GM19035 (cell line): ENCODE results near the gene SORCS2.

ENCODE experiments used
- ATAC-seq: cut with Tn5 transposase; IDR thresholded peaks from one replicate; pipeline ENCODE4 v1.9.1; 2021; ENCODE audit not compliant: unreplicated experiment

The SORCS2 gene

DNA sequence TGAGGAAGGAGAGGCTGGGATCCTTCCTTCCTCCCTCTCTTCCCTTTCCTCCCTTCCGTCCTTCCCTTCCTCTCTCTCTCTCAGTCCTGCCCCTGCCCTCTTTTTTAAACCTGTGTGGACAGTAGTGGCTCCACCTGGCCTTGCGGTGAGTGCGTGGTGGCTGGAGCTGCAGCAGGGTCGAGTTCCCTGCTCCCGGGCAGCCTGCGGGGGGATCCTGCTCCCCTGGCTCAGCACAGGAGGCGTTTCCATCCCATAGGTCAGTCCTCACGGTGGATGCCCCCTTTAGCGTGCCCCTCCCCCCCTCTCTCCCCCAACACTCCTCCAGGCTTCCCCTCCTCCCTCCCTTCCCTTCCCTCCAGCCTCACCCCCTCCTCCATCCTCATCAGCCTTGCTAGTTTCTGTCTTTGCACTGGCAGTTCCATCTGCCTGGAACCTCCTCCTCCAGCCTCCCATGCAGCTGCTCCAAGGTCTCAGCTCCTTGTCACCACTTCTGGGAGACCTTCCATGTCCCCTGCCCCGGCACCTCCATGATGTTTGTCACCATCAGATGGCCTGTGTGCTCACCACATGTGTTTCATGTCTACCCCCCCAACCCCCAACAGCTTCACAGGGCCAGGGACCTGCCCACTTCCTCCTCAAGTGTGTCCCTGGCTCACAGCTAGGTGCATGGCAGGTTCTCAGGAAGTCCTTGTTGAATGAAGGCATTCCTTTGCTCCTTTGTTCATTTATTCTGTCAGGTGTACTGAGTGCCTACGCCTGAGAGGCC, 174.0 kb downstream of the SORCS2 start:
- ATAC-seq = no peak

DNA sequence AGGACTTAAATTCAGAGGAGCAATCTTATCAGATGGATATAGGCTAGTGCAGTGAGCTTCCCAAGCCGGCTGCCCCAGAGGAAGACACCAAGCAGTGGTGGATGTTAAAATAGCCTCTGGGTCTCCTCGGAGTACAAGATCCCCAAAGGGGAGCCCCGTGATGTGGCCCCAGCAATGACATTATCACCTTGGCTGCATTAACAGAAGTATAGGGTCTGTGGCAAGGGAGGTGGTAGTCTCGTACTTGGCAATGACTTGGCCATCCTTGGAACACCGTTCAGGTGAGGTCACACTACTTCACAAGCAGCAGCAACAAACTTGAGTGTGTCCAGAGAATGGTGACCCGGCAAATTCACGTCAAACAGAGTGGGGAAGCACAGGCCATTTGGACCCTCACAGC, 174.6 kb downstream of the SORCS2 start:
- no peak for ATAC-seq

DNA sequence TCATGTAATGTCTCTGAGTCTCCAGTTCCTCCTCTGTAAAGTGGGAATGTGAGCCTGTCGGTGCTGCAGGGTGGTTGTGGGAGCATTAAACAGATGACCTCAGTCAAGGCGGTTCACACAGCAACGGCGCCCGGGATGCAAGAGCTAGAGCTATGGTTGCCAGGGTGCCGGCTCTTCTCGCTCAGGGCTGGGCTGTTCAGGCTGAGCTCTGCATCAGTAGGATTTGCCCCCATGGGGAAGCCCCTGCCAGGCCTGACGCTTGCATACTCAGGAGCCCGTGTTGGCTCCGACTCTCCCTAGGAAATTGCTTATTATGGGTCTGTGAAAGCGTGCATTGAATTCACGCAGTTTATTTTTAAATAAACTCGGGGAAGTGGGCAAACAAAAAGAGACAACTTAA, 175.1 kb downstream of the SORCS2 start:
- ATAC-seq = no peak

DNA sequence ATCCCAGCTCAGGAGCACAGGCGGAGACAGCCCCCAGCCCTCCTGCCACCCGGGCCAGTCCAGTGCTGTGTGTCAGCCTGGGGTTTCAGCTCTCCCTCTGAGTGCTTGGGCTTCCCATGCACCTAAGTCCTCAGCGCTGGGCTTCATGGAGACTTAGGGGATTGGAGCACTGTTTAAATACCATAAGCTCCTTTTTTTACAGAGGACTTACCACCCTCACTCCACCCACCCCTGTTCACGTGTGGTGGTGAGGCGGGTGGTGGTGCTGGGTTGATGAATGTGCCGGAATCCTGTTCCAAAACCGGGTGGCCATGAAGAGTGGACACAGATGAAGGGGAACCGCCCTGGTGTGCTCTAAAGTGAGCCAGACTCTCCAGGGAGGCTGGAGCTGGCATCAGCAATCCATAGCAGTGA, 175.5 kb downstream of the SORCS2 start:
- no peak for ATAC-seq

DNA sequence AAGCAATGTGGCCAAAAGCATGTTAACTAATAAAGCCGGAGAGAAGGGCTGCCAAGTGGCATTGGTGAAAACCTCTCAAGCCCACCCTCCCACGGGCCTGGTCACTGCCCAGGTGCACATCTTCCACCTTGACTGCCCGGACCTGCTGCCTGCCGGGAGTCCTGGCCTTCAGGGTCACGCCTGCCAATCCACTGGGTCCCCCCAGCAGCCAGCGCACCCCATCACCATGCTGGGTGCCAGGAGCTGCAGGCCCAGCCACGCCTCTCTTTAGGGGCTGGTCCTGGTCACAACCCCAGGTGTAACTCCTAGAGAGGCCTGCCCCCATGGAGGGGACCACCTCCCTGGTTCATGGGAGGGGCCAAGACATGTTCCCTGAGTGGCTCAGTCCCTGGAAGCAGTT, 176.0 kb downstream of the SORCS2 start:
- ATAC-seq = no peak

DNA sequence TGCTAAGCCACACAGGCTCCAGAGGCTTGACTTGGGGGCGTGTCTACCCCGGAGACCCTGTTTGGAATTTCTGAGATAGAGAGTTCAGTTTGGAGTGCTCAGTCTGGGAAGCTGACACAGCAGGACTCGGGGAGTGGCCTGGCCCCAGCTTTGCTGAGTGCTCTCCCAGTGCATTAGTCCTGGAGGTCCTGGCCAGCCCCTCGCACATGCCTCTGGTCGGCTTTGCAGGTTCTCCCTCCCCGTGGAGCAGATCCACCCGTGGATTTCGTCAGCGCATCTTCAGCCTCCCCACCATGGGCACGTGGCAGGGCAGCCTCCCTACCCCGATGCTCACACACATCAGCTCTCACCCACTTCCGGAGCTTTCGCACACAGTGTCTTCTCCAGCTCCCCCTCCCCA, 177.2 kb downstream of the SORCS2 start:
- no peak for ATAC-seq

DNA sequence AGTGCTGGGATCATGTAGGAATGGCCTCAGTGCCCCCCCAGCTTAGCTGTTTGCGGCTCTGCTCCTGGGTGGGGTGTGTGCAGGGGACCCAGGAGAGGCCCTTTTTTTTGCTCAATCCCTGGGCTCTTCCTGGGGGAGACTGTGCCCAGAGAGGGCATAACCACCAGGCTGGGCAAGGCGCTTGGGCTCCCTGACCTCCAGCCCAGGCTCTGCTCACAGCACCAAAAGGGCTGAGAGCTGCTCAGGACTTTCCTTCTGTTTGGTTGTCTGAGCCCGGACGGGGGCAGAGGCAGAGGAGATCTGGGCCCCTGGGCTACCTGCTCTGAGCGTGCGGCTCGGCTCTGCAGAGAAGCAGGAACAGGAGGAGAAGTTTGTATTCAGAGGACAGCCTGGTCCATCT, 177.7 kb downstream of the SORCS2 start:
- no peak for ATAC-seq

DNA sequence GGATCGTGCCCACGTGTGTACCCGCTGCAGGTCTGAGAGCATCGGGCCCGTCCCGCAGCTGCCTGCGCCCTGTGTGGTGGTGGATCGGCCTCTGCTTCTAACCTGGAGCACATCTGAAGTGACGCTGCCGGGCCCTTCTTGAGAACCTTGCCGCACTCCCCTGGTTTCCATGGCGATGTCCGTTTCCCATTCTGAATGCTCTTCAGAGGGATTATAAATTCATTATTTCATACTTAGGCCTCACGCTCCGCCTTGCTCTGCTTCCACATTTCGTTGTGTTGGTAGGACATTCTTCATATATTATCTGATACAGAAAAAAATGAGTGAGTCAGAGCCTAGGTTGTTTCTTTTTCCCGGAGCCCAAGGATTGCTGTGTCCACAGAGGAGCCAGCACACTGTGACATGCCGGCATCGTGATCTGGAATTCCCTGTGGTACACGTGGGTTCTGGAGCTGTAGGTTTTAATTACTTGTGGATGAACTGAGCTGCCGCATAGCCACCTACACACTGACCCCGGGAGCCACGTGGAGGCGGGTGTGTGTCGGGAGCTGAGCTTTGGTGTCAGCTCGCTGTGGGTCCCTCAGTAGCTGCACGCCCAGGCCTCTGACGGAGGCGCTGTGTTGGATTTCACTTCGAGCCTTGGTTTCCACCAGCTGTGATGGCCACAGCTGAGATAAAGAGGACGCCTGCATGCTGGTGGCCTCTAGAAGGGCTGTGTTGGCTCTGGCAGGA, 179.0 kb downstream of the SORCS2 start:
- ATAC-seq = no peak

DNA sequence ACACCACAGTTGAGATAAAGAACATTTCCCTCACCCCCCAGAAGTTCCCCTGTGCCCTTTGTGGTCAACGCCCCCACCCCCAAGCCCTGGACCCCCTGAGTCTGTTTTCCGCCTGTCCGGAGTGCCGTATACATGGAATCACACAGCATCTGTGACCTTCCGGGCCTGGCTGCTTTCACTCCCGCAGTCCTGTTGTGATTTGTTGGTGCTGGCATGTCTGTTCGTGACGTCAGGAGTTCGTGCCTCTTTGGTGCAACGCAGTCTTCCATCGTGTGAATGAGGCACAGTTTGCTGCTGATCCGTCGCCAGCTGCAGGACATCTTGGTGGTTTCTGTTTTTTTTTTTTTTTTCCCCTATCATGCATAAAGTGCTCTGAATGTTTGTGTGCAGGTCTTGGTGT, 180.3 kb downstream of the SORCS2 start:
- ATAC-seq = no peak

DNA sequence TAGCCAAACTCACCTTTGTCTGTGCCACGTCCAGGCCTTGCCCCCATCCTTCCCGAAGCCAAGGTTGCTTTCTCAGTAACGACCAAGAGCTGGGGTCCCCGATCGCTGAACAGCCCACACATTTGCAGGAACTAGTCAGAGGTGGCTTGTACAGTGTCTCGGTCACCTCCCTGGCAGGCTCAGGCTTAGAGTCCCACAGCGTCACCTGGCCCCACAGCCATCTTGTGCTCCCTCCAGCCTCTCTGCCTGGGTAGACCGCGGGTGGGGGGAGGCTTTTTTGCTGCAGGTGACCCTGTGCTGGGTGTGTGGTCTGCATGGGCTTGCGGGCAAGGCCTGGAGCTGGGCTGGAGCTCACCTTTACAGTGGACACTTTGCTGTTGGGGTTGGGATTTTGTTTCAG, 182.2 kb downstream of the SORCS2 start:
- ATAC-seq = no peak

DNA sequence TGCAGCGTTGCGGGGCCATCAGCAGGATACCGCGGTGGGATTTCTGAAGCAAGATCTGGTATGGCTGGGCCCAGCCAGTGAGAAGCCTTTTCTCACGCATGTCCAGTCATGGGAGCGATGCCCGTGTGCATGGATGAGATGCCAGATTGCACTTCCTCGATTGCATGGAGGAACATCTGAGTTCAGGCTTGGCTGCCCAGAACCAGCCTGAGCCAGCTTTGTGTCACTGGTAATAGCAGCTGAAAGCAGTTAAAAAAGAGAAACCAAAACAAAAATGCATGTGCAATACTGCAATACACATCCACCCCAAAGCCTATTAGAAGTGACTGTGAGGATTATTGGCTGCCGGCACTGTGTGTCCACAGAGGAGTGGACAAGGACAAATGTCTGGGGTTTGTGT, 183.1 kb downstream of the SORCS2 start:
- ATAC-seq = no peak

DNA sequence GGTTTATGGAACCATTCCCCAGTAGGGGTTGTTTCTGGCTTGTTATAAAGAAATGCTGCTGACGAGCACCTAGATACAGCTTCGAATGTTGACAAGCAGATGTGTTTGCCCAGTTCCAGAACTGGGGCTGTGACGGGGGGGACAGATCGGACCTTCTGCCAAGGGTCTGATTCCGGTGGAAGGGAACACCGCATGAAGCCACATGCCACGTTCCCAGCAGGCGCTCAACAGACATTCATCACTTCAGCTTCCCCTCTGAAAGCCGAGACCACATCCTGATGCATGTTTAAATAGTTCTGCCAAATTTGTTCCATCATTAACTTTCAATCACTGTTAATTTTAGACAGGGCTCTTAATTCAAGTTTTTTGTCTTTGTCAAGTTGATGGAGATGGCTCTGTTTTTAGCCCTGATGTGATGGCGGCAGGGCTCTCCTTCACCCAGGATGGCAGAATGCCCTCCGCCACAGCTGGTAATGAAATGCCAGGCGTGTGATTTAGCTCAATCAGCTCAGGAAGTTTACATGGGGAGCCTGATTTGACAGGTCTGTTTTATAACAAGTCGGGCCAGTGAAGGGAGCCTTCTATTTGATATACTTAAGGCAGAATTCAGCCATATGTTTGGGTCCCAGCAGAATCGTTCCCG, 185.0 kb downstream of the SORCS2 start:
- ATAC-seq = no peak

DNA sequence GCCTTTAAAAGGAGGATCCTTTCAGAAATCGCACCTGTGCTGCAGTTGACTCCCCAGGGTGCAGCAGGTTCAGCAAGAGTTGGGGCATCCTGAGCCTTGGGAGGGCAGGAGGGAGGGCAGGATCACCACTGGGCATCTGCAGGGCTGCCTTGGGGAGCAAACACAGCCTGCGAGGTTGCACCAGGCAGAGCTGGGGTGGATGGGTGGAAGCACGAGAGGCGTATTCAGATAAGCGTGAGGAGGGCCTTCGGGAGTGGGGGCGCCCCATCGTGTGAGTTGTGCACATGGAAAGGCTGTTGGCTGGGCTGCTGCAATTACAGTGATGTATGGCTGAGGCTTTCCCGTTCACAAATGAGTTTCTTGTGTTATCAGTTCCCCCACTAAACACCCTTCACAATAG, 186.8 kb downstream of the SORCS2 start:
- ATAC-seq = no peak

DNA sequence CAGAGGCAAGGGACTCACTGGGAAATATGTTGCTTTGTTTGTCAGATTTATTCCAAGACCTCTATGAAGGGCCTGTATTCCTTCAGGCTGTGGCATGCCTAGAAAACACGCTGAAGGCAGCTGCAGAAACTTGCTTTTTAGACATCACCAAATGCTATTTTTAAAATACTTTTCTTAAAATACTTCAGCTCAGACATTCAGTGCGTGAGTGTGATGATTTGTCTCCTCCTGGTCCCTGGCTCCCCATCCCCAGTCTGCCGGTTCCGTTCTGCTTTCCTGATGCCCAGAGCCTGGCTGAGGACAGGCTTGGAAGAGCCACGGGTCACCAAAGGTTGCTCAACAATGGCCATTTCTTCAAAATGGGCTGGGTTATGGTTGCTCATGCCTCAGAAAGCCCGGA, 187.4 kb downstream of the SORCS2 start:
- no peak for ATAC-seq

DNA sequence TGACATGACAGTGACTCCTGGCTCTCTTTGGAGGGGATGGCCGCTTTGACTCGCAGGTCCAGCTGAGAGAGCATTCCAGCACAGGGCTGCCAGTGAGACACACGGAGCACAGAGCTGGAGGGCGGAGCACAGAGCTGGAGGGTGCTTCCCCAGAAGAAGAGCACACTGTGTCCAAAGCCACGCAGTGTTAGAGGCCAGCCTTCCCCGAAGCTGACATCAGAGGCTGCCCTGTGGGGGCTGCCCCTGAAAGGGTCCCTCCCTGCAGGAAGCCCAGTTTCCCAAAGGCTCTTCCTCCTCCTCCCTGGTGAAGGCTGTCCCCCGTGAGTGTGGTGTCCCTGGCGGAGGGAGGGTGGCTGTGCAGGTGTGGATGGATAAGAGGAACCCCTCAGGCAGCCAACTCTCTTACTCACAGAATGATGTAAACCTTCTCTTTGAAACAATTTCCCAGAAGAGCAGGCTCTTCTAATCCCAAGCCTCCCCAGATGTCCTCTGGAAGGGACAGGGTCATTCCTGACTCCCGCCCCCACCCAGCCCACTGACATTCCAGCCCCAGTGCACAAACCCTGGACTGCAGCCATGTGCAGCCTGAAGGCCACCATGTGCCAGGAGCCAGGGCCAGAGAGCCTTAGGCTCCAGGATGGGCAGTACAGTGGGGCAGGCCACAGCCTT, 189.0 kb downstream of the SORCS2 start:
- no peak for ATAC-seq

DNA sequence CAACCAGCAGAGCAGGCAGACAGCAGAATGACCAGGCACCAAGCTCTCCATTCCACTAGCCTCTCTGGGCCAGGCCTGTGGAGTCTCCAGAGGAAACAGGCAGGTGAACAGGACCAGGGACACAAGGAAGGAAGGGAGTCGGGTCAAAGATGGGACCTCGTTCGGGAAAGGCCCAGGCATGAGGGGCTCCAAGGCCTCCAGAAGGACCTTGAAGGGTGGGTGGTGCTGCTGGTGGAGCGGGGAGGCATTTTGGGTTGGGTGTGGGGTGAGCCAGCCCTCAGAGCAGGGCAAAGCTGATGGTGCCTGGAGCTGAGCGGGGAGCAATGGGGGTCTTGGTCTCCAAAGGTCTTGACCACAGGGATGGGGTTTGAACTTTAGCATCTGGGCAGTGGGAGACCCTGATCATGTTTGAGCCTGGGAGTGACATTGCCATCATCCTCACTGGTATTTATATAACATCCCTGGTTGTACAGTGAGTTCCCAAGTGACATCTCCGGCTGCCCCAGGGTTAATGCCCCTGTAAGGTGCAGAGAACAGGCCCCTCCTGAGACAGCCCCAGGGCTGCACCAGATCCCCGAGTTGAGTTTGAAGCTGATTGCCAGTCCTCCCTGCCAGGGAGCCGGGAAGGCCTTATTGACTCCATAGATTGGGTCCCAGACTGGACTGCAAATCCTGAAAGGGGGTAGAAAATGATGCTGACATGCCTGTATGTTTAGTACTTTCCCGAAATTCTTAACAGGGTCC, 189.7 kb downstream of the SORCS2 start:
- no peak for ATAC-seq

DNA sequence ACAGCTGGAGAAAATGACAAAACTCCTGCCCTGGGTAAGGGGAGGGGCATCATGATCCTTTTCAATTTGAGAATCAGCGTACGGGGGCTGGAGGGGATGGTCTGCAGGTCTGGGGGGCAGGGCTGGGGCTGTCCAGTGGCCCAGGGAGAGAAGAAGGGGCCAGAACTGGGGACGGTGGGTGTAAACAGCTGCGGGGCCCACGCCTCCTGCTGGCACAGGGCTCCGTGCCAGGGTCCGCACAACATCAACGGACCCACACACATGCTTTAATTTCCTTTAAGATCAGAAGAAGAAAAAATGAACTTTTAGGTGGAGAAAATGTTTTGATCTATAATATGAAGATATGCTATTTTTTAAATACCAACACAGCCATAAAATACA, 190.3 kb downstream of the SORCS2 start:
- no peak for ATAC-seq

DNA sequence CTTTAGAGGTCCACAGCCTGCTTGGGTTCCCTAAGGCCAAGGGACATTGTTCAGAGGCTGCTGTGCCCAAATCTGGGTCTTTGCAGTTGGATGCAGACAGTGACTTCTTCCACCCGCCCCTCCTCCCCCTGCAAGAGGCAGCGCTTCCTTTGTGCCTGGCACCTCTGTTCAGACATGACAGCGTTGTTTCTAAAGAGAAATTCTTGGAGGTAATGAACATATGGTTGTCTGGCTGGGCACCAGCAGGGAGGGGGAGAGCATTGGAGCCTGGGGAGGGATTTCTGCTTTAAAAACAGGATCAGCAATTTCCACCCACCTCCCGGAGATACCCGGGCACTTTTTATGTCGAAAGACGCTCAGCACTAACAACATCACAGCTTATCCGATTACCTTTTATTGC, 190.9 kb downstream of the SORCS2 start:
- no peak for ATAC-seq

DNA sequence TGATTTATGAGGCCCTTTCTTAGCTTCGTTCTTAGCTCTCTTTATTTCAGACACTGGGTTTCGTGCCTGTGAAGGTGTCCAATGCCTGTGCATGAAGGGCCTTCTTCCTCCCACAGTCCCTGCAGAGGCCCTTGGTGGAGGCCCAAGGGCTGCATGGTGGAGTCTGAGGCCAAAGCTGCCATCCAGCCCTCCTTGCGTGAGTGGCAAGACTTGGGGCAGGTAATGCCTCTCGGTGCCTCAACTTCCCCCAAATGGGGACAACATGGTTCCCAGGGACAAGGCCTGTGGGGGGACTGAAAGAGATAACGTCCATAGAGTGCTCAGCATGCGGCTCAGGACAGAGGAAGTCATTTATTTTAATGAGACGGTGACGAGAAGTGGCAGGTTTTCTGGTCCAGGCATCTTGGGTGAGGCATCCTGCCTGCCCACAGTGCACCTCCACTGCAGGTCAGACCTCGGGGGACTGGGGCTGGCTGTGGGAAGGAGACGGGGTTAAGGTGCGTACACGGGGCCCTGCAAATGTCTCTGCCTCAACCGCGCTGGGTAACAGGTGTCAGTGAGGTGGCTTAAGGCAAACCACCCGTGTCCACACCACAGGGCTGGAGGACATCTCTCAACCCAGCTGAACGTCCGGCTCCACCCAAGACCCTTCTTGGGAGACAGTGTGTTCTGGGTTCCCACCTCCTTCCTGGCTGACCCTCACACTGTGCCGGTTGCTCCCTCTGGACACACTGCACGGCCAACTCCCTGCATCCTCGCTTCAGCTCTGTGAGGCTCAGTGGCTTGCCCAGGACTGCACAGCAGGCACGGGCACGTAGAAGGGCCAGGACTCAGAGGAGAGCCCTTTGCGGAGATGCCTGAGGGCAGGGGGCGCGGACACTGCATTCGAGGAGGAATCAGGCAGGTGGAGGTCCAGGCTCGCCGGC, 191.9 kb downstream of the SORCS2 start:
- no peak for ATAC-seq
